Activated T-helper 17 cell treated with anti-CD3 and anti-CD28 coated beads, Interleukin-2, amount 50 U/mL, for 72 hours (primary cell): Measurements from ENCODE around the gene CLDN24. TPM values are rescaled to one million over a fixed set of nuclear protein-coding genes. Genes with fewer than 3 reads are reported as not detected.
"Not testable (repeated sequence)": the region's sequence is repeated elsewhere in the genome, so short reads cannot be mapped to it uniquely, and the experiment has no call there.

Experiments used
- ATAC-seq: fragments of 150-1000 bp; cut with Tn5 transposase; replicated peaks from 2 replicates; pipeline ENCODE4 v1.10.0; 2021; ENCODE audit warnings: mild to moderate bottlenecking, moderate library complexity
- H3K27ac Mint-ChIP-seq: one replicate; pipeline ENCODE4 v1.8.0; 2022; ENCODE audit warnings: mixed read lengths
- H3K27me3 Mint-ChIP-seq: one replicate; pipeline ENCODE4 v1.8.0; 2022; ENCODE audit warnings: mixed read lengths
- H3K36me3 Mint-ChIP-seq: one replicate; pipeline ENCODE4 v1.8.0; 2022; ENCODE audit warnings: low read depth, mild to moderate bottlenecking, mixed read lengths
- H3K4me1 Mint-ChIP-seq: one replicate; pipeline ENCODE4 v1.8.0; 2022; ENCODE audit warnings: mixed read lengths
- H3K4me3 Mint-ChIP-seq: one replicate; pipeline ENCODE4 v1.8.0; 2022; ENCODE audit warnings: mild to moderate bottlenecking, mixed read lengths
- H3K9me3 Mint-ChIP-seq: one replicate; pipeline ENCODE4 v1.8.0; 2022; ENCODE audit warnings: mixed read lengths
- total RNA-seq, 2 donors: library from RNA; stranded (reverse); gene quantifications; one replicate each; pipeline ENCODE4 v1.2.3, GENCODE V29; 2022

The CLDN24 gene
- total RNA-seq, 2 donors from 2014 or later: not detected

DNA sequence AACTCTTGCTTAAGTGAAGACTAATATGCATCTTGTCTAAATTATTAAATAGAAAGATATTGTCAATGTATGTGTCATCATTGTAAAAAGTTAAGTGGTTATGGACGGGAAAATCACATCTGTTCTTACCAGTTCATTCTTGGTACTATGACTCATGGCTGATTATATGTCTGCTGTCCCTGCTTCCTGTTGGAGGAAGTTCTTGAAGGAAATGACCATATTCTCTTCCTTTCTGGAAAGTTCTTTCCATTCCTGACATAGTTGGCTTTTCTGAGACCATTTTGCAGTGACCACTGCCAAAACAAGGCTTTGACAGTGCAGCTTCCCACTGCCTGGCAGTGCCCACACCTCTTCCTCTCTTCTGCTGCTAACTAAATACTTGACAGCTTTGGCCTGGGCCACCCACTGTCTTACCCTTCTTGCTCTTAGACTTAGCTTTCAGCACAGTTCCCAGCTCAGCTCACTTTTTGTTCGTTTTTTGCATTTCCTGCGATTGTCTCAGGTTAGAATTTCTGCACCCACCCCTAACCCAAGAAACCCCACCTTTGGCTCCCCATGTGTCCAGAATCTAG, 13.2 kb upstream of the CLDN24 start:
- Mint-ChIP-seq H3K36me3 (no peaks in the 10 kb centered on the region), H3K27me3 (peaks cover 11% of the 10 kb centered on the region), H3K4me3 (no peak overlapping the region), H3K9me3 (no peaks in the 10 kb centered on the region), H3K27ac (no peak overlapping the region), H3K4me1 (no peaks in the 10 kb centered on the region)
- peak; percentile 80 for ATAC-seq

DNA sequence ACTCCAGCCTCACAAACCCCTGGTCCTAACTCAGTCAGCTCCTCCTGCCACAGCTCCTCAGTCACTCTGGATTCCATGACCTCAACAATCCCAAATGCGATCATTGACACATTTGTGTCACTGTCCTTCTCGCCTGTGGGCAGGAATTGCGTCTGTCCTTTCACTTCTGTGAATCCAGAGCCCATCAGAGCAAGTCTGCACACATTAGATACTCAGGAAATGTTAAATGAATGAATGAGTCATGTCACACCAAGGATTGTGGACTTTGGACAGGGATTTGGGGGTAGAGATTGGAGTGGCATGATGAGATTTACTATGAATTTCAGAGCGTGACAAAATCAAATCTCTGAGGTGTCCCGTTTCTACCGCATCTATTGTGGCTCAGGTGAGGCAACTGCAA, 11.8 kb upstream of the CLDN24 start:
- Mint-ChIP-seq H3K9me3 (no peaks in the 10 kb centered on the region), H3K4me3 (no peak overlapping the region), H3K27me3 (peaks cover 8% of the 10 kb centered on the region), H3K4me1 (no peaks in the 10 kb centered on the region), H3K27ac (no peak overlapping the region), H3K36me3 (no peaks in the 10 kb centered on the region)
- no peak for ATAC-seq

DNA sequence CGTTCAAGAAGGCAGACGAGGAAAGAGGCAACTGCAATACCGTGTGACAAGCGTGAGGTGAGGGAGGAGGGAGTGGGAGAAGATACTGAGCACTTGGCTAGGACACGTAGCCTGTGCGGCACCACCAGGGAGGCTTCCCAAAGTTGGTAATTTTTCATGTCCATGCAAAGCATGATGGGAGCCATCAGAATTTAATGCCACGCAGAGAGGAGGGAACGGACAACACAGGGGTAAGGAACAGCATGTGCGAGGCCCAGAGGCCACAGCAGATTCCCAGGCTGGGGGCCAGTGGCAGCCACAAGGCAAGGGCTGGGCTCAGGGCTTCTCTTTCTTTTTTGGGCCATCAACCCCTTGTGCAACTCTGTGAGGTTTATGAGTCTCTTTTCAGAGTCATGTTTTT, 11.0 kb upstream of the CLDN24 start:
- H3K27ac Mint-ChIP-seq: no peak overlapping the region
- no peaks in the 10 kb centered on the region for H3K9me3 Mint-ChIP-seq
- no peaks in the 10 kb centered on the region for H3K4me1 Mint-ChIP-seq
- ATAC-seq: no peak
- no peaks in the 10 kb centered on the region for H3K36me3 Mint-ChIP-seq
- no peak overlapping the region for H3K4me3 Mint-ChIP-seq
- peaks cover 8% of the 10 kb centered on the region for H3K27me3 Mint-ChIP-seq

DNA sequence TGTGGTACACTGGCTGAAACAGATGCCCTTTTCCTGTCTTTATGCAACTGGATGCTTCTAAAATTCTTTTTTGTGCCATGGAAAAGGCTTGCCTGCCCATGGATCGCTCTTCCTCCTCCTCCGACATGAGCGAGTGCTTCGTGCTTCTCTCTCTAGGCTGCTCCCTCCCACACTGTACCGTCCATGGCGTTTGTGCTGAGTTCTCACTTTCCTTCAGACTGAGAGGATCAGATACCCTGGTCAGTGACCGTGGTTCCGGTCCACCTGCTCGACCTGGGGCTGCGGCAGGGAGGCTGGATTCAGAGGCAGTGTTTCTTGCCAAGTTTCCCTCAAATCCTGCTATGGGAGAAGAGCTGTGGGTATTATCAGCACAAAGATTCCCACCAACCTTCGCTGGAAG, 10.2 kb upstream of the CLDN24 start:
- no peak for ATAC-seq
- Mint-ChIP-seq H3K9me3 (no peaks in the 10 kb centered on the region), H3K27me3 (peaks cover 8% of the 10 kb centered on the region), H3K4me3 (no peak overlapping the region), H3K36me3 (no peaks in the 10 kb centered on the region), H3K4me1 (no peaks in the 10 kb centered on the region), H3K27ac (no peak overlapping the region)

DNA sequence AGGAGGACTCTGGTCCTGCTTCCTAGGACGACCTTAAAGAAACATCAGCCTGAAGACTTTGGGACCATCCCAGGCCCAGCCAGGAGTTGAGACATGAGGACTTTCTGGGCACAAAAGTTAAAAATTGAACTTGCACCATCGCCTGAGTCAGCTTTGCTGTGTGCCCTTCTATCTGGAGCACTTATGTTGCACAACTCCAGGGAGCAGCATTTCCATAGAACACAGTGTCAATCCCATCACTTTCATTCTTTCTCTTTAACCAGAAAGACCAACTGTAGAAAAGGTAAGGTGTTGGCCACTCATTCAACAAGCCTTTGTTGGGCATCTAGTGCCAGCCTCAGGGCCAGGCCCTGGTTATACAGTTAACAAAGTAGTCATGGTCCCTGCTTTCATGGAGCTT, 8.6 kb upstream of the CLDN24 start:
- no peaks in the 10 kb centered on the region for H3K4me1 Mint-ChIP-seq

DNA sequence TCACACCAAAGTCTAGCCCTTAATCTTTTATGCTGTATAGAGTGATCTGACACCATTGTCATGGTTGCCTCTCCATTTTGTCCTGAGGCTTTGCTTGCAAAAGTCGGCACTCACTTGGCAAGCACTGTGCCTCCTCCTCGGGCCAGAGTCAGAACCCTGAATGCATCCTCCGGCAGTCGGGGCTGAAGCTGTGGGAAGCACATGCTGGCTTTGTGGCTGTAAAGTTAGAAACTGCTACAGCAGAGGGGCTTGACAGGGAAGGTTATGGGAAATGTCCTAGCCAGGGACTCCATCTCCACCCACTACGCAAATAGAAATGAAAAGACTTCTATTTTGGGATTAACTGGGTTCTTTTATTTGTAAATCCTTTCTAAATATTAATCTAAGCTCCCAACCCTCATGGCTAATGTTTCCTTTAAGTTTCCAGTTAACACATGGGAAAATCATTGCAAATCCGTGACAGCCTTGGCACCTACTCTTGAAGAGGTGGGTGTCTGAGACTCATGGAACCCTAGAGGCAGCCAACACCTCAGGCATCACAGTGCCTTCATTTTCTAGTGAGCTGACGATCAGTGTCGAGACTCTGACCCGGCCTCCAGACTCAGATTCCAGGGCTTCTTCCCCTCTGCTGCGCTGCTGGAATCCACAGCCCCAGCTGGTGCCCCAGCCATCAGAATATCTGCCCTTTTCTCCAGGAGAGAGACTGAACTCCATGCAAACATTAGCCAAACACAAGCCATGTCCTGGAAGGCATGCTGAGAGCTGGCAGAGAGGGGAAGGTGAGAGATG, 7.9 kb upstream of the CLDN24 start:
- Mint-ChIP-seq H3K4me3 (no peak overlapping the region), H3K9me3 (no peaks in the 10 kb centered on the region), H3K27ac (no peak overlapping the region), H3K27me3 (peaks cover 8% of the 10 kb centered on the region), H3K36me3 (no peaks in the 10 kb centered on the region), H3K4me1 (no peaks in the 10 kb centered on the region)
- no peak for ATAC-seq

More for the DNA sequence above, 8.6 kb upstream of the CLDN24 start:
- H3K9me3 Mint-ChIP-seq: no peaks in the 10 kb centered on the region
- ATAC-seq: no peak
- no peak overlapping the region for H3K4me3 Mint-ChIP-seq
- H3K36me3 Mint-ChIP-seq: no peaks in the 10 kb centered on the region
- no peak overlapping the region for H3K27ac Mint-ChIP-seq
- H3K27me3 Mint-ChIP-seq: peaks cover 8% of the 10 kb centered on the region

DNA sequence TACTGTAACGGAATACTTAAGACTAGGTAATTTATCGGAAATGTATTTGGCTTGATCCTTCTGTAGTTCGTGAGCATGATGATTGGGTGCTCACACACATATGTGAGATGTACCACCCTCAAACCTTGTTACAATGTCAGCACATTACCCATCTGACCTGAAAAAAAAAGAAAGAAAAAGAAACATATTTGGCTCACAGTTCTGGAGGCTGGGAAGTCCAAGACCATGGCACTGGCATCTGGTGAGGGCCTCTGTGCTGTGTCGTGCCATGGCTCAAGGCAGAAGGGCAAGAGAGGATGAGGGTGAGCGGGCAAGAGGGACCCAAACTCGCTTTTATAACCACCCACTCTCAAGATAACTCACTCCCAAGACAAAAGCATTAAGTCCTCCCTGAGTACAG, 7.0 kb upstream of the CLDN24 start:
- H3K4me1 Mint-ChIP-seq: no peaks in the 10 kb centered on the region
- no peak for ATAC-seq
- H3K27ac Mint-ChIP-seq: no peak overlapping the region

DNA sequence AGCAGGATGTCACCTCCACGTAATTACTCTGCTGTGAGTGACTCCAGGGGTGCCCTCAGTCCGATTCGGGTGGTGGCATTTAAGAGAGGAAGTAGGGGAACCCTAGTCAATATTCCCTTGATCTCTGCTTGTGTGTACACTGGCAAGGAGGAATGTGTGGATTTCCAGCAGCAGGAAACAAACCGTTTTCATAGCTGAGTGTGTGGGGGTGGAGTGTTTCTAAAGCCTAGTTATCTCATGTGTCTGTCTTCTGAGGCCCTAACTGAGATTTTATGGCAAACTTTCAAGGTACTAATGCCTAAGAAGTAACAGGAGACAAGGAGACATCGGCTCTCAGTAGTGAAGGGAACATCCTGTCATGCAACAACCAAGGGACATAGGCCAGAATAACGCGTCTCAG, 6.6 kb upstream of the CLDN24 start:
- H3K4me1 Mint-ChIP-seq: no peaks in the 10 kb centered on the region
- no peaks in the 10 kb centered on the region for H3K36me3 Mint-ChIP-seq
- H3K4me3 Mint-ChIP-seq: no peak overlapping the region
- no peak for ATAC-seq
- peaks cover 5% of the 10 kb centered on the region for H3K27me3 Mint-ChIP-seq
- H3K9me3 Mint-ChIP-seq: no peaks in the 10 kb centered on the region
- no peak overlapping the region for H3K27ac Mint-ChIP-seq

More for the DNA sequence above, 7.0 kb upstream of the CLDN24 start:
- Mint-ChIP-seq H3K4me3 (no peak overlapping the region), H3K9me3 (no peaks in the 10 kb centered on the region), H3K36me3 (no peaks in the 10 kb centered on the region), H3K27me3 (peaks cover 8% of the 10 kb centered on the region)

DNA sequence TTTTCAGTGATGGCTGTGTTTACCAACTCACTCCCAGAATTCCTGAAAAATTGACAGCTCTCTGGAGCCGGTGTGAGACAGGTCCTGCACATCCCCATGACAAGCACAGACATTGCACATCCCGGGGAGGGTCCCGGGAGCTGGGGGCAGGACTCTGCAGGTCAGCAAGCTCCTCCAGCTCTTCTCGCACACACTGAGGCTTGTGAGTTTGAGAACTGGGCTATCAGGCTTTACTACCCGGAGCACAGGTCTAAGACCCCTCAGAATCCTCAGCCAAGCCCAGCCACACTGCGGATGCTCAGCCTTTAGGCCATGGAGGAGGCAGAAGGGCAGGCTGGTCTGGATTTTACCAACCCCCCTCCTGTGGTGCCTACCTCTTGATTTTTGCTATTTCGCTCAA, 5.6 kb upstream of the CLDN24 start:
- no peak for ATAC-seq
- Mint-ChIP-seq H3K4me3 (no peak overlapping the region), H3K27ac (no peak overlapping the region), H3K27me3 (peaks cover 1% of the 10 kb centered on the region), H3K9me3 (no peaks in the 10 kb centered on the region), H3K4me1 (no peaks in the 10 kb centered on the region), H3K36me3 (no peaks in the 10 kb centered on the region)

DNA sequence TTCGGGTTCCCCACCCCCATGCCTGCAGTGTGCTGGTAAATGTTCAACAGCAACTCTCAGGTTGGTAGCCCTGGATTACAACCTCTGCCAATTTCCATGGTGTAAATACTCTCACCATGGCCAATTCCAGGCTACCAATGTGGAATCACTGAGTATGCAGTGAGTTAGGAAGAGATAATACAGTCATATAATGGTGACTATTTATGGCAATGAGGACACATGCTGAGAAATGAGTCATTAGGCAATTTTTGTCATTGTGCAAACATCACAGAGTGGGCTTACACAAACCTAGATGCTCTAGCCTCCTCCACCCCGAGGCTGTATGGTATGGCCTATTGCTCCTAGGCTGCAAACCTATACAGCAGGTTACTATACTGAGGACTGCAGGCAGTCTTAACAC, 4.6 kb upstream of the CLDN24 start:
- Mint-ChIP-seq H3K4me1 (no peaks in the 10 kb centered on the region), H3K9me3 (no peaks in the 10 kb centered on the region), H3K27ac (no peak overlapping the region), H3K27me3 (no peaks in the 10 kb centered on the region), H3K36me3 (no peaks in the 10 kb centered on the region), H3K4me3 (no peak overlapping the region)
- ATAC-seq: peak; percentile 66

DNA sequence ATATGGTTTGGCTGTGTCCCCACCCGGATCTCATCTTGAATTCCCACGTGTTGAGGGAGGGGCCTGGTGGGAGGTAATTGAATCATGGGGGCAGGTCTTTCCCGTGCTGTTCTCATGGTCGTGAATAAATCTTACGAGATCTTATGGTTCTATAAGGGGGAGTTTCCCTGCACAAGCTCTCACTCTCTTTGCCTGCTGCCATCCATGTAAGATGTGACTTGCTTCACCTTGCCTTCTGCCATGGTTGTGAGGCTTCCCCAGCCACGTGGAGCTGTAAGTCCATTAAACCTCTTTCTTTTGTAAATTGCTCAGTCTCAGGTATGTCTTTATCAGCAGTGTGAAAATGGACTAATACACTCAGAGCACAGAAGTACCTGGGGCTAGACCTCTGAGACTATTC, 4.2 kb upstream of the CLDN24 start:
- H3K36me3 Mint-ChIP-seq, H3K4me1 Mint-ChIP-seq, H3K27me3 Mint-ChIP-seq, H3K4me3 Mint-ChIP-seq, H3K9me3 Mint-ChIP-seq, H3K27ac Mint-ChIP-seq, ATAC-seq: not testable (repeated sequence)

DNA sequence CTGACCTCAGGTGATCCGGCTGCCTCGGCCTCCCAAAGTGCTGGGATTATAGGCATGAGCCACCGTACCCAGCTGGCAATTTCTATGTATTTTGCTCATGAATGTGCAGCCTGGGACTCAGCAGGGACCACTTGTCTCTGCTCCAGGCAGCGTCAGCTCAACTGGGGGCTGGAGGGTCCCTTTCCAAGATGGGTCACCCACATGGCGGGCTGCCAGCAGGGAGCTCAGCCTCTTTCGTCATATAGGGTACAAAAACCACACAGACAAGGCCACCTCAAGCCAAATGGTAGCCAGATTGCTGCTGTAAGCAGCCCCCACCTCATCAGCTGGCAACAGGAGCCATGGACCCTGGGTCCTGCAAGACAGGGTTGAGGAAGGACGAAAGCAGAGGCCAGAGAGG, 2.4 kb upstream of the CLDN24 start:
- Mint-ChIP-seq H3K4me3 (no peak overlapping the region), H3K4me1 (peaks cover 12% of the 10 kb centered on the region), H3K27ac (no peak overlapping the region), H3K27me3 (no peaks in the 10 kb centered on the region), H3K36me3 (no peaks in the 10 kb centered on the region), H3K9me3 (no peaks in the 10 kb centered on the region)
- ATAC-seq: no peak

DNA sequence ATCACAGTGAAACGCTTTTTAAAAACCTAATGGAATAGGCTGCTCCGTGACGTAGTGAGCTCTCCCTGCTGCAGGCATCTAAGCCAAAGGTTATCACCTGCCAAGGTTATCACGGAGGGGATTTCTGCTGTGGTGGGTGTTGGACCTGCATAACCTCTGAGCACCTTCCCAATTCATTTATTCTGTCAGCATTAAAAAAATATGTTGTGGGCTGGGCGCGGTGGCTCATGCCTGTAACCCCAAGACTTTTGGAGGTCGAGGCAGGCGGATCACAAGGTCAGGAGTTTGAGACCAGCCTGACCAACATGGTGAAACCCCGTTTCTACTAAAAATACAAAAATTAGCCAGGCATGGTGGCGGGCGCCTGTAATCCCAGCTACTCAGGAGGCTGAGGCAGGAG, 1.8 kb upstream of the CLDN24 start:
- not testable (repeated sequence) for ATAC-seq

DNA sequence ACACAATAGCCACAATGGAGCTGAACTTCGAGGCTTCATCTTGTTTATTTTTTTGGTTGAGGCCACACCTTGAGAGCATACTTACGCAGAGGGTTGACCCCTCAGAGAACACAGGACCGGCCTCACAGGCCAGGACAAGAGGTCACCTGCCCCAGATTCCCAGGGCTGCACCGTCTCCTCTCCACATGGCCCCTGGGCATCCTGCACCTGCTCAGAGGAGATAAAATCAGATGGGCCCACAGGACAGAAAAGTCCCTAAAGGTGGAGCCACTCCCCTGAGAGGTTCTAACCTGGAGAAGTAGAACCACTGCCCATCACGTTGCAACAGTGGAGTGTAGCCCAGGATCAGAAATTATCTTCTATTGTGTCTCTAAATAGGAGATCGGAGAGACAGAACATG, 1.1 kb upstream of the CLDN24 start:
- no peak overlapping the region for H3K4me3 Mint-ChIP-seq
- H3K27me3 Mint-ChIP-seq: no peaks in the 10 kb centered on the region
- ATAC-seq: no peak
- no peak overlapping the region for H3K27ac Mint-ChIP-seq
- no peaks in the 10 kb centered on the region for H3K36me3 Mint-ChIP-seq
- no peaks in the 10 kb centered on the region for H3K9me3 Mint-ChIP-seq
- H3K4me1 Mint-ChIP-seq: peaks cover 12% of the 10 kb centered on the region

More for the DNA sequence above, 1.8 kb upstream of the CLDN24 start:
- H3K9me3 Mint-ChIP-seq, H3K27me3 Mint-ChIP-seq, H3K27ac Mint-ChIP-seq, H3K36me3 Mint-ChIP-seq, H3K4me3 Mint-ChIP-seq: not testable (repeated sequence)
- peaks cover 12% of the 10 kb centered on the region for H3K4me1 Mint-ChIP-seq

DNA sequence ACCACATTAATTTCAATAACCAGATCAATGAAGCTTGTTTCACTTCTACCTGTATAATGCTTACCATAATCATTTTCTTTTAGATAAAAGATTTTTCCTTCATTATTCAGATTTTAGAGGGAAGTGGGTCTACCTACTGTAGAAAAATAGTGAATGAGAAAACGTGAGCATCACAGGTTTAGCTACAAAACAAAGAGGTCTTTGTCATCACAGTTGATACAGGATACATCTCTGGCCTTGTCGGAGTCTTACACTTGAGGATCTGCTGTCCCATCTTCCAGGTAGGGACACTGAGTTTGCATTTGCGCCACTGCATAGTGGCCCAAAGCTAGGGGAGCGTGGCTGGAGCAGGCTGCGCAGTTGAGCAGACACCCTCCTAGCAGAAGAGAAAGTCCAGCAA, 710 bp downstream of the CLDN24 start:
- peaks cover 12% of the 10 kb centered on the region for H3K4me1 Mint-ChIP-seq
- H3K27me3 Mint-ChIP-seq: no peaks in the 10 kb centered on the region
- H3K4me3 Mint-ChIP-seq: peak overlapping the region; percentile 56
- H3K36me3 Mint-ChIP-seq: no peaks in the 10 kb centered on the region
- peak overlapping the region; percentile 52 for H3K27ac Mint-ChIP-seq
- ATAC-seq: peak; percentile 7
- no peaks in the 10 kb centered on the region for H3K9me3 Mint-ChIP-seq
